Activated CD4-positive, alpha-beta T cell treated with anti-CD3 and anti-CD28 coated beads for 36 hours (primary cell): ENCODE measurements around the gene JARID2. TPM values are rescaled to one million over a fixed set of nuclear protein-coding genes. Genes with fewer than 3 reads are reported as not detected.

Experiments
- ATAC-seq: fragments of 200-7000 bp; cut with Tn5 transposase; one replicate; pipeline ENCODE4 v1.10.0; 2021; ENCODE audit warnings: mild to moderate bottlenecking, moderate library complexity
- CTCF ChIA-PET: fragments of 350-600 bp; sonication (Branson Sonifier 250); formaldehyde crosslinking; loops from one replicate; lab custom pipeline; 2021; ENCODE audit warnings: antibody characterized with exemption; lab: Charles Lee
- POLR2A ChIA-PET: fragments of 350-600 bp; sonication (Branson Sonifier 250); formaldehyde crosslinking; loops from one replicate; lab custom pipeline; 2021; ENCODE audit warnings: antibody characterized with exemption, inconsistent platforms; lab: Charles Lee
- DNase-seq: peaks from one replicate; pipeline ENCODE4 v3.0.0-alpha.2; 2020
- H3K27ac Mint-ChIP-seq: one replicate; pipeline ENCODE4 v1.8.0; 2021; ENCODE audit warnings: mixed read lengths
- H3K27me3 Mint-ChIP-seq: one replicate; pipeline ENCODE4 v1.8.0; 2021; ENCODE audit warnings: mixed read lengths
- H3K36me3 Mint-ChIP-seq: one replicate; pipeline ENCODE4 v1.8.0; 2021; ENCODE audit warnings: low read depth, mixed read lengths
- H3K4me1 Mint-ChIP-seq: one replicate; pipeline ENCODE4 v1.8.0; 2021; ENCODE audit warnings: mixed read lengths
- H3K4me3 Mint-ChIP-seq: one replicate; pipeline ENCODE4 v1.8.0; 2021; ENCODE audit warnings: mild to moderate bottlenecking, moderate library complexity, mixed read lengths
- H3K9me3 Mint-ChIP-seq: one replicate; pipeline ENCODE4 v1.8.0; 2021; ENCODE audit warnings: low read depth, mixed read lengths
- intact Hi-C, 2 experiments: fragments of 100-400 bp; cut with DNase I in 1 of 2; cut with micrococcal nuclease in 1 of 2; formaldehyde crosslinking; loops; one replicate each; pipeline versions ENCODE4 v1.14.2 to v1.15.1; 2022 to 2024; cut with DNase I, micrococcal nuclease
- total RNA-seq, 2 experiments: library from RNA; stranded (reverse); gene quantifications; one replicate each; pipeline ENCODE4 v1.2.3, GENCODE V29; 2021

Gene JARID2
- total RNA-seq, 2 experiments from 2014 or later, result 43.0 to 48.6 TPM

GRCh38 chr6:15470746-15471145 is 224.9 kb downstream of the JARID2 start:
- Mint-ChIP-seq H3K27ac (no peak overlapping the region), H3K27me3 (no peaks in the 10 kb centered on the region), H3K36me3 (peaks cover 41% of the 10 kb centered on the region), H3K4me3 (no peak overlapping the region), H3K4me1 (peaks cover 14% of the 10 kb centered on the region), H3K9me3 (no peaks in the 10 kb centered on the region)
- no peak for ATAC-seq
- no peak for DNase-seq
- ChIA-PET CTCF (interaction anchor here (0.8 to 1.1 kb wide), 3 partner anchors 8 to 719 kb away, joined by 3 read pairs; no protein-coding TSS in a partner anchor), POLR2A (interaction anchor here (0.6 kb wide), 1 partner anchor 1798 kb away, joined by 3 read pairs; no protein-coding TSS in a partner anchor)
- intact Hi-C loops, result no loop called here

GRCh38 chr6:15472621-15473020 is 226.8 kb downstream of the JARID2 start:
- no peaks in the 10 kb centered on the region for H3K27me3 Mint-ChIP-seq
- peaks cover 37% of the 10 kb centered on the region for H3K36me3 Mint-ChIP-seq
- CTCF ChIA-PET, result interaction anchor here (0.5 kb wide), 1 partner anchor 255 kb away, joined by 3 read pairs; no protein-coding TSS in a partner anchor
- intact Hi-C loops, result no loop called here
- H3K27ac Mint-ChIP-seq, result no peak overlapping the region
- DNase-seq, result no peak
- peaks cover 15% of the 10 kb centered on the region for H3K4me1 Mint-ChIP-seq
- POLR2A ChIA-PET, result interaction anchor here (0.7 kb wide), 1 partner anchor 1159 kb away, joined by 3 read pairs; no protein-coding TSS in a partner anchor
- H3K4me3 Mint-ChIP-seq, result no peak overlapping the region
- no peaks in the 10 kb centered on the region for H3K9me3 Mint-ChIP-seq
- no peak for ATAC-seq

- Mint-ChIP-seq H3K36me3 (peaks cover 37% of the 10 kb centered on the region), H3K27ac (no peak overlapping the region), H3K9me3 (no peaks in the 10 kb centered on the region), H3K4me3 (no peak overlapping the region), H3K4me1 (peaks cover 20% of the 10 kb centered on the region), H3K27me3 (no peaks in the 10 kb centered on the region)
- POLR2A ChIA-PET, result interaction anchor here (0.7 kb wide), 1 partner anchor 1160 kb away, joined by 3 read pairs; no protein-coding TSS in a partner anchor
- DNase-seq, result no peak
- ATAC-seq, result no peak
- CTCF ChIA-PET, result interaction anchor here (2.8 kb wide), 1 partner anchor 10 kb away, joined by 8 read pairs; no protein-coding TSS in a partner anchor
- intact Hi-C loops, result no loop called here
These were observed 227.3 kb downstream of the JARID2 start for GRCh38 chr6:15473174-15473573.

DNA sequence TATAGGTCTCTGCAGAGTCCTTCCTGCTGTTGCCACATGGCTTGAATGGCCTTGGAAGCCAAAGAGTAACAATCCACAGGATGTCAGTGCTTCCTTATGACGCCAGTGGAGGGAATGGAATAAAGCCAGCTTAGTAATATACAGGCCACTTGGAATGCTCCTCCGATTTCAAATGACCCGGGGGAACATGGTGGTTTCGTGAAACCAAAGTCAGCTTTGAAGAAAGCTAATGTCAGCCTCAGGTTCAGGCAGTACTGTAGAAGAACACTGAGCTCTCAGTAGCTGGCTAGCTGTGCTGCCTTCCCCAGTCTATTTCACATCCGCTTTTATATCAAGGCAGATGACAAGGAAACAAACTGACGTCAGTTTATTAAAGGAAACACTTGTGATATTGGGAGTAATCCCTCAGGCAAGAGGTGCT is 227.9 kb downstream of the JARID2 start:
- no peak overlapping the region for H3K27ac Mint-ChIP-seq

GRCh38 chr6:15474196-15474595 is 228.3 kb downstream of the JARID2 start:
- H3K36me3 Mint-ChIP-seq, result peaks cover 35% of the 10 kb centered on the region
- H3K27ac Mint-ChIP-seq, result no peak overlapping the region
- H3K9me3 Mint-ChIP-seq, result no peaks in the 10 kb centered on the region
- no peak for DNase-seq
- no peak overlapping the region for H3K4me3 Mint-ChIP-seq
- peaks cover 27% of the 10 kb centered on the region for H3K4me1 Mint-ChIP-seq
- ChIA-PET POLR2A (no interaction called here), CTCF (interaction anchor here (0.6 to 2.8 kb wide), 4 partner anchors 10 to 394 kb away, joined by 3 to 8 read pairs (median 6); no protein-coding TSS in a partner anchor)
- no peak for ATAC-seq
- intact Hi-C loops, result no loop called here
- no peaks in the 10 kb centered on the region for H3K27me3 Mint-ChIP-seq

More for the DNA sequence above, 227.9 kb downstream of the JARID2 start:
- H3K27me3 Mint-ChIP-seq, result no peaks in the 10 kb centered on the region
- intact Hi-C loops, result no loop called here
- ATAC-seq (no peak), DNase-seq (no peak)
- POLR2A ChIA-PET, result no interaction called here
- peaks cover 34% of the 10 kb centered on the region for H3K36me3 Mint-ChIP-seq
- peaks cover 24% of the 10 kb centered on the region for H3K4me1 Mint-ChIP-seq
- no peak overlapping the region for H3K4me3 Mint-ChIP-seq
- H3K9me3 Mint-ChIP-seq, result no peaks in the 10 kb centered on the region
- CTCF ChIA-PET, result interaction anchor here (1.5 to 2.8 kb wide), 2 partner anchors 10 to 11 kb away, joined by 8 read pairs; no protein-coding TSS in a partner anchor

- Mint-ChIP-seq H3K4me1 (peaks cover 36% of the 10 kb centered on the region), H3K27ac (peak overlapping the region; percentile 40), H3K4me3 (no peak overlapping the region), H3K27me3 (no peaks in the 10 kb centered on the region), H3K36me3 (peaks cover 42% of the 10 kb centered on the region), H3K9me3 (no peaks in the 10 kb centered on the region)
- ChIA-PET POLR2A (interaction anchor here (1.1 kb wide), 1 partner anchor 71 kb away, joined by 5 read pairs; no protein-coding TSS in a partner anchor), CTCF (interaction anchor here (0.6 to 2.8 kb wide), 4 partner anchors 8 to 54 kb away, joined by 3 to 8 read pairs (median 6); no protein-coding TSS in a partner anchor)
- no peak for DNase-seq
- intact Hi-C loops, result no loop called here
- no peak for ATAC-seq
These were observed 229.4 kb downstream of the JARID2 start for GRCh38 chr6:15475261-15475660.

- POLR2A ChIA-PET, result interaction anchor here (1.1 kb wide), 1 partner anchor 71 kb away, joined by 5 read pairs; no protein-coding TSS in a partner anchor
- peaks cover 42% of the 10 kb centered on the region for H3K36me3 Mint-ChIP-seq
- H3K27me3 Mint-ChIP-seq, result no peaks in the 10 kb centered on the region
- no peak for DNase-seq
- H3K9me3 Mint-ChIP-seq, result no peaks in the 10 kb centered on the region
- peak overlapping the region; percentile 40 for H3K27ac Mint-ChIP-seq
- no peak for ATAC-seq
- intact Hi-C loops, result no loop called here
- peaks cover 42% of the 10 kb centered on the region for H3K4me1 Mint-ChIP-seq
- no peak overlapping the region for H3K4me3 Mint-ChIP-seq
- CTCF ChIA-PET, result interaction anchor here (0.5 to 2.8 kb wide), 4 partner anchors 9 to 172 kb away, joined by 3 to 8 read pairs (median 4); no protein-coding TSS in a partner anchor
These were observed 230.0 kb downstream of the JARID2 start for GRCh38 chr6:15475872-15476271.

DNA sequence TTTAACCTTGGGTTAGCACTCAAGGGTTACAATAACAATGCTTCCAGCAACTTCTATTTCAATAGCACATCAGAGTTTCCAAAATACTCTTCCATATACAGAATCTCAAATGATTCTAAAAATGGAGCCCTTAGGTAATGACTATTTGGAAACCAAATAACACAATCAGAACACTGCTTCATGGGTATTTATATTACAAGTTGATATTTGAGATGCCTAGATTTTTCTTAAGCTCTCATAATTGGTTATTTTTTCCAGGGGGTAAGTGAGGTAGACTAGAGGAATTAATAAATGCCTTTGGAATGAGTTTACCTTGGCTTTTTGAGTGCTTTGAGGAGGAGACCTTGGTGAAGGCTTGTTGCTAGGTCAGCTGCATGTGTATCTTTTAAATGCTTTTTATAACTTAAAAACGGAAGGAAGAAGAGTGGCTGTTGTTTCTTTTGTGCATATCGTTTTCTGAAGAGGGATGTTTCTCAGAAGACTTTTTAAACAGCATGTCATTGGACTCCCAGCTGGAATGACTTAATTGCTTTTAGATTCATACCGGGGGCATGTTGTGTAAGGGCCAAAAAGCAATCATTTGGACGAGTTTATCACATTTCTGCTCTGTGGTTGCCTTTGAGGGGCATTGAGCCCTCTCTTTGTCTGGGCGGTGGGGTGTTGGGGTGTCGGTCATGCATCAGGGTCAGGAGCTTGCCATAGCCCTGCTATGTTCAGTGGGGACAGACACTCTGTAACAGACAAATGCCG is 230.9 kb downstream of the JARID2 start:
- no peaks in the 10 kb centered on the region for H3K27me3 Mint-ChIP-seq
- DNase-seq (no peak), ATAC-seq (no peak)
- no peak overlapping the region for H3K27ac Mint-ChIP-seq
- H3K9me3 Mint-ChIP-seq, result no peaks in the 10 kb centered on the region
- CTCF ChIA-PET, result interaction anchor here (0.6 to 1.6 kb wide), 5 partner anchors 9 to 1311 kb away, joined by 3 to 5 read pairs (median 3); no protein-coding TSS in a partner anchor
- H3K4me3 Mint-ChIP-seq, result no peak overlapping the region
- POLR2A ChIA-PET, result interaction anchor here (0.6 kb wide), 1 partner anchor 1721 kb away, joined by 3 read pairs; no protein-coding TSS in a partner anchor
- intact Hi-C loops, result no loop called here
- H3K36me3 Mint-ChIP-seq, result peaks cover 42% of the 10 kb centered on the region
- H3K4me1 Mint-ChIP-seq, result peaks cover 51% of the 10 kb centered on the region

DNA sequence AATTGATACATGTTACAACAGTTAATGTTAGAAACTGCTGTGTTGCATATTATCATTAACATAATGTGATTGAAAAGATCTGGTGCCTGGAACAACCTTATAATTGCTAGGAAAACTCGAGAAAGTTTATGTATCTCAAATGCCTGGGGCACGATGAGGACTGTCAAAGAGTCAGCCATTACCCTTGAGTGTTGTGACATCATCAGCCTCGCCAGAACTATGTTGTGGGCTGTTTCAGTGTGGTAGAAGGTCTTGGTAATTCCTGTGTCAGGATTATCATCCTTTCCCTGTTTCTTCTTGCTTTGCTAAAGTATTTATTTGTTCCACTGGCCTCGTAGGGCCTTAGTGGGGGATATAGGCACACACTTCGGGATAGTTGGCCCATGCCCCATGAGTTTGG is 231.9 kb downstream of the JARID2 start:
- Mint-ChIP-seq H3K9me3 (no peaks in the 10 kb centered on the region), H3K4me3 (no peak overlapping the region), H3K27me3 (no peaks in the 10 kb centered on the region), H3K36me3 (peaks cover 43% of the 10 kb centered on the region), H3K4me1 (peaks cover 57% of the 10 kb centered on the region), H3K27ac (no peak overlapping the region)
- ATAC-seq (no peak), DNase-seq (no peak)
- intact Hi-C loops, result no loop called here
- POLR2A ChIA-PET, result no interaction called here
- CTCF ChIA-PET, result interaction anchor here (0.8 to 0.9 kb wide), 2 partner anchors 150 to 724 kb away, joined by 3 to 4 read pairs; no protein-coding TSS in a partner anchor

- H3K36me3 Mint-ChIP-seq, result peaks cover 40% of the 10 kb centered on the region
- intact Hi-C loops, result no loop called here
- ChIA-PET POLR2A (no interaction called here), CTCF (interaction anchor here (0.6 kb wide), 1 partner anchor 872 kb away, joined by 3 read pairs; no protein-coding TSS in a partner anchor)
- H3K4me1 Mint-ChIP-seq, result peaks cover 66% of the 10 kb centered on the region
- no peak for ATAC-seq
- H3K4me3 Mint-ChIP-seq, result no peak overlapping the region
- H3K9me3 Mint-ChIP-seq, result no peaks in the 10 kb centered on the region
- H3K27ac Mint-ChIP-seq, result no peak overlapping the region
- H3K27me3 Mint-ChIP-seq, result no peaks in the 10 kb centered on the region
- DNase-seq, result no peak
These were observed 233.9 kb downstream of the JARID2 start for GRCh38 chr6:15479761-15480160.

DNA sequence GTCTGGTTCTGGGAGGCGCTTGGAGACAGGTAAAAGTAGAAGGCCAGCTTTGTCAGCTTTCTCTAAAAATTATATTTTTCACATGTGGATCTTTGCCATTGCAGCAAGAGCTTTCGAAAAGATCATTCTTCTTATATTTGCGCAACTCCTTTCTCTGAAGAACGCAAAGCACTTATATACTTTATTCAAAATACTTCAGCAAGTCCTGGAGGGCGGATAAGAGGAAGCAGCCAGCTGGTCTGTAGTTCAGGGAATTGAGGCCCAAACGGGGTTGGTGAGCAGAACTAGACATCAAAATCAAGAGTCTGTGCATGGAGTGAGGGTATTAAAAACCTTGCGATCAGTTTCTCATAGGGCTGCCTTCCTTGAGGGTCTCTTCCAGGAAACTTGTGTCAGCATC is 234.7 kb downstream of the JARID2 start:
- no peak overlapping the region for H3K4me3 Mint-ChIP-seq
- intact Hi-C loops, result no loop called here
- H3K36me3 Mint-ChIP-seq, result peaks cover 32% of the 10 kb centered on the region
- ChIA-PET POLR2A (no interaction called here), CTCF (interaction anchor here (0.6 kb wide), 1 partner anchor 871 kb away, joined by 3 read pairs; no protein-coding TSS in a partner anchor)
- no peaks in the 10 kb centered on the region for H3K27me3 Mint-ChIP-seq
- H3K27ac Mint-ChIP-seq, result no peak overlapping the region
- DNase-seq (no peak), ATAC-seq (no peak)
- peaks cover 67% of the 10 kb centered on the region for H3K4me1 Mint-ChIP-seq
- no peaks in the 10 kb centered on the region for H3K9me3 Mint-ChIP-seq
